Pericardium fibroblast (primary cell): ENCODE measurements around the gene OR9I1. TPM values are rescaled to one million over a fixed set of nuclear protein-coding genes. Genes with fewer than 3 reads are reported as not detected.

Experiments used
- total RNA-seq: library from RNA; depleted of rRNA; stranded (reverse); fragments of >200 nt; gene quantifications from 2 replicates; pipeline ENCODE4 v1.2.3, GENCODE V29; 2015

Gene OR9I1
- total RNA-seq = not detected in 2 replicates

GRCh38 chr11:58125469-58125868 lies at the start of gene OR9I1:
OR9I1 (minus strand) TSS chr11:58125530; CDS start chr11:58119444, 6,086 bp downstream.

Other genes with a start within 250 kb of the OR9I1 start
- not detected in 2 replicates for gene OR9Q1, start 101.6 kb downstream of the OR9I1 start, total RNA-seq
- gene OR6Q1, start 94.6 kb downstream of the OR9I1 start, total RNA-seq = not detected in 2 replicates
- gene OR9Q2, start 63.5 kb upstream of the OR9I1 start, total RNA-seq = not detected in 2 replicates
- gene OR1S2, start 78.6 kb upstream of the OR9I1 start, total RNA-seq = not detected in 2 replicates
- gene OR1S1, start 87.2 kb upstream of the OR9I1 start, total RNA-seq = not detected in 2 replicates
- not detected in 2 replicates for gene OR10Q1, start 103.4 kb upstream of the OR9I1 start, total RNA-seq
- gene OR10W1, start 142.7 kb upstream of the OR9I1 start, total RNA-seq = not detected in 2 replicates
- not detected in 2 replicates for gene OR5B17, start 233.5 kb upstream of the OR9I1 start, total RNA-seq